Myocyte (in vitro differentiated cells): ENCODE results near the gene ACADSB. TPM values are rescaled to one million over a fixed set of nuclear protein-coding genes. Genes with fewer than 3 reads are reported as not detected.

Experiments
- DNase-seq: peaks from one replicate; pipeline ENCODE4 v3.0.0-alpha.2; 2012; ENCODE audit warnings: low read depth
- total RNA-seq: library from RNA; depleted of rRNA; stranded (reverse); fragments of >200 nt; gene quantifications from 2 replicates; pipeline ENCODE4 v1.2.3, GENCODE V29; 2014

Gene ACADSB
- total RNA-seq, 1 donor from 2014 or later: 5.9 TPM

GRCh38 chr10:123096452-123096851 is 87.6 kb downstream of the ACADSB start:
- DNase-seq: no peak

DNA sequence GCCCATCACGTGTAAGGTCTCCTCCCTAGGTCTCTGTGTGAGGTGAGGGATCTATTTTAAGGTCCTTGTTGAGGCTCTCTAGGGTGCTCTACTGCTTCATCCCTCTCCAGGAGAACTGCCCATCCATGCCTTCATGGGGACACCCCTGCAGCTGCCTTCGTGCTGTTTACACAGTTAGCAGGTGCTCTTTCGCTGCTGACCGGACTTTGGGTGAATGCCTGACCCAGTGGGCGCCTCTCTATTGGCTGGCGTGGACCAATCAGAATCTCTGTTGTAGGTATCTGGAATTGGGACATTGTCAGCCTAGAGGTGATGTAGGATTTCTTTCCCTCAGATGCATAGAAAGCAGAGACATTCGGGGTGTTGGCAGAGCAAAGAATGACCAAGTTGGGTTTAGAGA is 88.2 kb downstream of the ACADSB start:
- no peak for DNase-seq

DNA sequence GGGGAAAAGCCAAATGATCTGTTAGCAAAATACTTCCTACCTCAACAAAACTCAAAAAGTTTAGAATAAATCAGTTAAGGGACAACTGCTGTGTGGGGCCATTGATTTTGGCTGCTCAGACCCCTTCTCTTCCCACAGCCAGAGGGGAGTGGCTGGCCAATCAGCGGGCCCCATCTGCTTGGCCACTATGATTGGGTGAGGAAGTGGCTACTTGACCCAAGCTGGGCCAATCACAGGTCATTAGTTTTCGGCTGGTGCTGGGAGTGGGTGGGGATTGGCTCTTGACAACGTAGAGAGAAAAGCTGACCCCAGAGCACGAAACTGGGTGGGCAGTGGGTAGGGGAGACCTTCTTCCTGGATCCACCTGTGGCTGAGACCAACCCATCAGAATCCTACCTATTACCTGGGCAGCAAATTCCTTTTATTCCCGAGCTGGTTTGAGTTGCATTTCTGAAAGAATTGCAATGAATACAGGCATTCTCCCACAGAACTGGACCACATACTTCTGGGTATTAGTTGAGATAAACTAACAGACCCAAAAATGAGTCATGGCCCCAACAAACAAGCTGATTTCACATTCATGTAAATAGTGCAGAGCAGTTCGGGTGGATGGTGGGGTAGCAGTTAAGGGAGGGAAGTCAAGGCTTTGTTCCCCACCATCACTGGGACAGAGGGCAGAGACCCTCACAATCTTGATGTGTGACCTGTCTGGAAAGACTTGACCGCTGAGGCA is 91.4 kb downstream of the ACADSB start:
- DNase-seq: no peak

DNA sequence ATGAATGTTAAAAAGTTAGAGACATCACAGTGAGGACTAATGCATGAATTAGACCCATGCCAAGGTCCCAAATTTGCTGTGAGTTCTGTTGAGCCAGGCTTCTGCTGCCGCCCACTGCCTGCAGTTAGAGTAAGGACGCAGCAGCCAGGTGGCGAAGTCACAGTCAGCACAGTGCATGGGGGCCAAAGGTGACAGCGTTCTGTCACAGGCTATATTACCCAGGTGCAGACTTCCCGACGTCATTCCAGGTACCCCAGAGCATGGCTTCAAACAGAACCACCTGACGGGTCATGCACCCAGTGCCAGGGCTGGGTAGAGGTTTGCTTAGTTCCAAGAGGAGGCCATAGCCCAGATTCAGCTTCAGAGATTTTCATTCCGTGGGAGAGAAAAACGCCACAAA is 93.1 kb downstream of the ACADSB start:
- DNase-seq: no peak

DNA sequence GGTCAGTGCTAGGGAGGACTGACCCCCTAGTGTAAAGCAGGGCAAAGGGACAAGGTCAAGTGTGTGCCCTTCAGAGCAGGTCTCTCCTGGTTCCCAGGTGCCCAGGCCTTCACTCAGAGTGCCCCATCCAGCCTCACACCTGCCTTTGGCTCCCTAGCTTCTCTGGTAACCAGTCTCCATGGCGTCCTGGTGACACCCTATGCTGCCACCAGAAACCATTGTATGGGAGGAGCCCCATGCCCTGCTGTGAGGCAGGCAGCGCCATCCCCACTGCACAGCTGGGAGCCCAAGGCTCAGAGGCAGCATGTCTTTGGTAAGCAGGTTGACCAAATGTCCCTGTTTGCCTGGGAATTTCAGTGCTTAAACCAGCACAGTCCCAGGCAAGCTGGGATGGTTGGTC is 93.9 kb downstream of the ACADSB start:
- DNase-seq: no peak

DNA sequence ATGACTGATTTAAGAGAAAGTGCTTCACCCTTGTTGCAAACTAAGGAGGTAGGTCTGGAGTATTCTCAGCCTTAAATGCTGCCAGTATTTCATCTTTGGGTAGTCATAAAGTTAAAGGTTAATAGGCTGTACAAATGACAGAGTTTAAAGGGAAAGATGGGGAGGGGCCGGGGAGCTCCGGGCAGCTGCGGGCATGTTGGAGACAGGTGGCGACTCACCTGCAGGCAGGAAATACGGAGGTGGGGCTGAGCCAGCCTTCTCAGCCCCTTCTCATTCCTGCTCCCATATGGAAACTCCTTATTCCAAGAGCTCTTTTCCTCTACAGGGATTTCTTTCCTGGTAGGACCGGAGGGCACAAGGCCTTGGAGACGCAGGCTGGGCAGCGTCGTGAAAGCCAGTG is 95.1 kb downstream of the ACADSB start:
- DNase-seq: no peak

Other genes with a start within 250 kb of the ACADSB start
- 16.7 and 40.3 TPM in 2 replicates for gene CUZD1, start 163.1 kb upstream of the ACADSB start, total RNA-seq
- gene FAM24B, start 129.4 kb upstream of the ACADSB start, total RNA-seq: 5.0 and 10.1 TPM in 2 replicates
- not detected in 2 replicates for gene FAM24A, start 98.4 kb upstream of the ACADSB start, total RNA-seq
- 14.6 and 14.8 TPM in 2 replicates for gene C10orf88, start 54.8 kb upstream of the ACADSB start, total RNA-seq
- gene PSTK, start 28.6 kb upstream of the ACADSB start, total RNA-seq: 6.8 and 6.9 TPM in 2 replicates
- gene IKZF5, start 211 bp upstream of the ACADSB start, total RNA-seq: 7.9 and 86.1 TPM in 2 replicates
- 0.47 TPM in 1 of 2 replicates, not detected in the other for gene HMX3, start 127.0 kb downstream of the ACADSB start, total RNA-seq
- not detected in 2 replicates for gene HMX2, start 139.1 kb downstream of the ACADSB start, total RNA-seq
- 138 and 170 TPM in 2 replicates for gene BUB3, start 145.4 kb downstream of the ACADSB start, total RNA-seq